Measurements from ENCODE around the gene NRCAM. TPM values are rescaled to one million over a fixed set of nuclear protein-coding genes. Genes with fewer than 3 reads are reported as not detected.

NRCAM gene
- polyA plus RNA-seq, 1 donor (not counting 4 experiments of a cell fraction or from before 2014, with no cell fraction given) = 4.0 TPM

GRCh38 chr7:108137993-108138392, 318.2 kb downstream of the NRCAM start:
- Histone ChIP-seq H3K79me2 (ENCODE audit: control insufficient read depth, insufficient read depth, low read length) (no peaks in the 10 kb centered on the region), H3K36me3 (ENCODE audit: control insufficient read depth in 2 of 2, extremely low read depth in 1 of 2, insufficient read depth in 2 of 2, low read length in 2 of 2) (no peaks in the 10 kb centered on the region), H3K9ac (ENCODE audit: control insufficient read depth, extremely low read depth, insufficient read depth, low read length) (no peak overlapping the region), H3K9me3 (ENCODE audit: control insufficient read depth, low read depth, low read length) (no peaks in the 10 kb centered on the region), H3K27me3 (ENCODE audit: control insufficient read depth, extremely low read depth, insufficient read depth, low read length) (no peaks in the 10 kb centered on the region), H3K9me1 (ENCODE audit: control insufficient read depth, extremely low read depth, insufficient read depth, low read length) (no peaks in the 10 kb centered on the region), H3K4me1 (ENCODE audit: control insufficient read depth, extremely low read depth, insufficient read depth, low read length) (peaks cover 3% of the 10 kb centered on the region), H3K4me2 (ENCODE audit: control insufficient read depth, extremely low read depth, insufficient read depth, low read depth, low read length) (no peak overlapping the region), H3K4me3 (ENCODE audit: control insufficient read depth in 2 of 3, extremely low read depth in 1 of 3, insufficient read depth in 2 of 3, low read depth in 1 of 3, low read length in 3 of 3) (no peak overlapping the region), H3K27ac (ENCODE audit: control insufficient read depth, insufficient read depth, low read length) (no peak overlapping the region), H2AFZ (ENCODE audit: control insufficient read depth, low read length) (no peak overlapping the region), H4K20me1 (ENCODE audit: control insufficient read depth, extremely low read depth, insufficient read depth, low read length) (no peaks in the 10 kb centered on the region)
- DNase-seq (ENCODE audit: low read depth, low spot score) (no peak), FAIRE-seq (peak; percentile 9)
- TF ChIP-seq CTCF (optimal IDR thresholded peaks at IDR 0.05 in 1 of 3, IDR thresholded peaks at IDR 0.05 in 1 of 3, conservative IDR thresholded peaks at IDR 0.05 in 1 of 3; ENCODE audit: extremely low read depth in 1 of 3, insufficient read depth in 2 of 3, low read length in 3 of 3) (no peak), EZH2 (IDR thresholded peaks at IDR 0.05; ENCODE audit: low read length) (no peak)
- dilution Hi-C loops (cut with MboI; ENCODE audit: extremely low pct_ligation_motif_present, low sequenced_read_pairs) = no loop called here

- Histone ChIP-seq H3K79me2 (ENCODE audit: control insufficient read depth, insufficient read depth, low read length) (no peaks in the 10 kb centered on the region), H3K9ac (ENCODE audit: control insufficient read depth, extremely low read depth, insufficient read depth, low read length) (no peak overlapping the region), H3K9me1 (ENCODE audit: control insufficient read depth, extremely low read depth, insufficient read depth, low read length) (no peaks in the 10 kb centered on the region), H3K4me2 (ENCODE audit: control insufficient read depth, extremely low read depth, insufficient read depth, low read depth, low read length) (no peak overlapping the region), H3K4me3 (ENCODE audit: control insufficient read depth in 2 of 3, extremely low read depth in 1 of 3, insufficient read depth in 2 of 3, low read depth in 1 of 3, low read length in 3 of 3) (no peak overlapping the region), H4K20me1 (ENCODE audit: control insufficient read depth, extremely low read depth, insufficient read depth, low read length) (no peaks in the 10 kb centered on the region), H3K4me1 (ENCODE audit: control insufficient read depth, extremely low read depth, insufficient read depth, low read length) (peaks cover 13% of the 10 kb centered on the region), H3K27me3 (ENCODE audit: control insufficient read depth, extremely low read depth, insufficient read depth, low read length) (no peaks in the 10 kb centered on the region), H2AFZ (ENCODE audit: control insufficient read depth, low read length) (no peak overlapping the region), H3K36me3 (ENCODE audit: control insufficient read depth in 2 of 2, extremely low read depth in 1 of 2, insufficient read depth in 2 of 2, low read length in 2 of 2) (no peaks in the 10 kb centered on the region), H3K9me3 (ENCODE audit: control insufficient read depth, low read depth, low read length) (no peaks in the 10 kb centered on the region), H3K27ac (ENCODE audit: control insufficient read depth, insufficient read depth, low read length) (no peak overlapping the region)
- dilution Hi-C loops (cut with MboI; ENCODE audit: extremely low pct_ligation_motif_present, low sequenced_read_pairs) = no loop called here
- DNase-seq (ENCODE audit: low read depth, low spot score) (no peak), FAIRE-seq (no peak)
- TF ChIP-seq CTCF (optimal IDR thresholded peaks at IDR 0.05 in 1 of 3, IDR thresholded peaks at IDR 0.05 in 1 of 3, conservative IDR thresholded peaks at IDR 0.05 in 1 of 3; ENCODE audit: extremely low read depth in 1 of 3, insufficient read depth in 2 of 3, low read length in 3 of 3) (no peak), EZH2 (IDR thresholded peaks at IDR 0.05; ENCODE audit: low read length) (no peak)
These were observed 319.2 kb downstream of the NRCAM start for GRCh38 chr7:108137040-108137439.

Measured in keratinocyte (primary cell).